Measurements from ENCODE around the gene SCGB1D2. TPM values are rescaled to one million over a fixed set of nuclear protein-coding genes. Genes with fewer than 3 reads are reported as not detected.
"Not testable (repeated sequence)": the region's sequence is repeated elsewhere in the genome, so short reads cannot be mapped to it uniquely, and the experiment has no call there.

Gene SCGB1D2, protein sequence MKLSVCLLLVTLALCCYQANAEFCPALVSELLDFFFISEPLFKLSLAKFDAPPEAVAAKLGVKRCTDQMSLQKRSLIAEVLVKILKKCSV
- polyA plus RNA-seq (2013, experiment 1 of 2): not detected
- polyA plus RNA-seq (2013, experiment 2 of 2): not detected

DNA sequence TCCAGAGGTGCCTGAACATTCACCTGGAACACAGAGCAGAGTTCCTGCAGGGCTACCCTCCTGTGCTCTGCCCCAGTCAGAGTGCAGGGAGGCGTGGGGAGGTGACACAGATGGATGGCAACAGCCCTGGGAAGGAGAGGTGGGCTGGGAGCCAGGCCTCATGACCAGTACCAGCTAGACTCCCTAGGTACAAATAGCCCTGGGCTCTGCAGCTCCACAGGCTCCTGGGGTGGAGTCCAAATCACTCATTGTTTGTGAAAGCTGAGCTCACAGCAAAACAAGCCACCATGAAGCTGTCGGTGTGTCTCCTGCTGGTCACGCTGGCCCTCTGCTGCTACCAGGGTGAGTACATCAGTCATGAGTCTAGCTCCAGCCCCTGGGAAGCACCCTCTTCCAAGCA is at the start of gene SCGB1D2:
TSS of gene SCGB1D2 (plus strand) at position 219 of the 400 bp plus-strand sequence. CDS start at position 288, 69 bp downstream.
- H3K79me2 ChIP-seq (ENCODE audit: control insufficient read depth, insufficient read depth, low read length): no peaks in the 10 kb centered on the region
- no peaks in the 10 kb centered on the region for H3K4me1 ChIP-seq (ENCODE audit: control insufficient read depth, low read depth, low read length)
- H3K4ac ChIP-seq (ENCODE audit: low read depth, low read length): no peak within 1 kb of the TSS
- H3K18ac ChIP-seq (ENCODE audit: low read length): no peak within 1 kb of the TSS
- H3K4me2 ChIP-seq (ENCODE audit: low read length): no peak within 1 kb of the TSS
- H4K5ac ChIP-seq (ENCODE audit: low read length): no peak within 1 kb of the TSS
- WGBS (ENCODE audit: extremely low coverage, insufficient coverage, low lambda C conversion rate): no CpG with 5 or more reads among the region's 3 CpGs
- no peaks in the 10 kb centered on the region for H3K36me3 ChIP-seq (ENCODE audit: control insufficient read depth, insufficient read depth, low read length)
- peak; percentile 78 for DNase-seq
- H2BK15ac ChIP-seq (replicated peaks; ENCODE audit: low read depth): no peak within 1 kb of the TSS
- no peak within 1 kb of the TSS for H4K8ac ChIP-seq (ENCODE audit: low read depth, low read length)
- no peaks in the 10 kb centered on the region for H3K79me1 ChIP-seq (ENCODE audit: low read length)
- no peak within 1 kb of the TSS for H3K4me3 ChIP-seq (ENCODE audit: low read length)
- no peak within 1 kb of the TSS for H3K27ac ChIP-seq (ENCODE audit: low read depth, low read length)
- no peak within 1 kb of the TSS for H2BK5ac ChIP-seq (ENCODE audit: low read length)
- H3K9ac ChIP-seq (ENCODE audit: low read length): no peak within 1 kb of the TSS
- no peak within 1 kb of the TSS for H3K56ac ChIP-seq (ENCODE audit: low read length)
- no peak within 1 kb of the TSS for H3K23ac ChIP-seq (ENCODE audit: low read length)
- H2BK120ac ChIP-seq (ENCODE audit: low read depth, low read length): no peak within 1 kb of the TSS
- H2AK5ac ChIP-seq (ENCODE audit: low read length): no peak within 1 kb of the TSS
- no peaks in the 10 kb centered on the region for H3K27me3 ChIP-seq (ENCODE audit: insufficient read depth, low read length, poor library complexity)

DNA sequence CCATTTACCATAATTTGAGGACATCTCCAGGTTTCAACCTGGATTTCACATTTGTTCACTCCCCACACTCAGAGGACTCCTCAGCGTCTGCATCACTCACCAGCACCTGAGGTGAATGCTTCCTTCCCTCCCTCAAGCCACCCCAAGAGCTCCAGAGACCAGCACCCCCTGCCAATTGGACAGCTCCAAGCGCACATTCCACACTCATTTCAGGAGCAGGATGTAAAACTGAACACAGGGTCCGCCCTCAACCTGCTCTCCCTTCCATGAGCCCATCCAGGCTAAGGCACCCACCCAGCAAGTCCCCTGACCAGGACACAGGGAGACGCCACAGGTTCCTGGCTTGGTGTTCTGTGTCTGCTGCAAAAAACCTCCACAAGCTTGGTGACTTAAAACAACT is 48.1 kb upstream of the SCGB1D2 start:
- Histone ChIP-seq H3K4me3 (ENCODE audit: low read length) (no peak overlapping the region), H2BK120ac (ENCODE audit: low read depth, low read length) (no peak overlapping the region), H3K79me2 (ENCODE audit: control insufficient read depth, insufficient read depth, low read length) (no peaks in the 10 kb centered on the region), H3K56ac (ENCODE audit: low read length) (no peak overlapping the region), H3K4ac (ENCODE audit: low read depth, low read length) (no peak overlapping the region), H3K4me2 (ENCODE audit: low read length) (no peak overlapping the region), H3K36me3 (ENCODE audit: control insufficient read depth, insufficient read depth, low read length) (no peaks in the 10 kb centered on the region), H4K5ac (ENCODE audit: low read length) (no peak overlapping the region), H4K8ac (ENCODE audit: low read depth, low read length) (no peak overlapping the region), H2BK15ac (replicated peaks; ENCODE audit: low read depth) (no peak overlapping the region), H3K27me3 (ENCODE audit: insufficient read depth, low read length, poor library complexity) (no peaks in the 10 kb centered on the region), H3K23ac (ENCODE audit: low read length) (no peak overlapping the region), H2AK5ac (ENCODE audit: low read length) (no peak overlapping the region), H3K18ac (ENCODE audit: low read length) (no peak overlapping the region), H3K9ac (ENCODE audit: low read length) (no peak overlapping the region), H2BK5ac (ENCODE audit: low read length) (no peak overlapping the region), H3K4me1 (ENCODE audit: control insufficient read depth, low read depth, low read length) (no peaks in the 10 kb centered on the region), H3K27ac (ENCODE audit: low read depth, low read length) (no peak overlapping the region), H3K79me1 (ENCODE audit: low read length) (no peaks in the 10 kb centered on the region)
- WGBS (ENCODE audit: extremely low coverage, insufficient coverage, low lambda C conversion rate): no CpG with 5 or more reads among the region's 4 CpGs
- DNase-seq: peak; percentile 44

DNA sequence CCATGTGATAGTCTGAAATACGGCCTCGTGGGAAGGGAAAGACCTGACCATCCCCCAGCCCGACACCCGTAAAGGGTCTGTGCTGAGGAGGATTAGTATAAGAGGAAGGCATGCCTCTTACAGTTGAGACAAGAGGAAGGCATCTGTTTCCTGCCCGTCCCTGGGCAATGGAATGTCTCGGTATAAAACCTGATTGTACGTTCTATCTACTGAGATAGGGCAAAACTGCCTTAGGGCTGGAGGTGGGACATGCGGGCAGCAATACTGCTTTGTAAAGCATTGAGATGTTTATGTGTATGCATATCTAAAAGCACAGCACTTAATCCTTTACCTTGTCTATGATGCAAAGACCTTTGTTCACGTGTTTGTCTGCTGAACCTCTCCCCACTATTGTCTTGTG is 47.0 kb upstream of the SCGB1D2 start:
- H3K9ac ChIP-seq (ENCODE audit: low read length); H3K36me3 ChIP-seq (ENCODE audit: control insufficient read depth, insufficient read depth, low read length); H3K4ac ChIP-seq (ENCODE audit: low read depth, low read length); H3K79me2 ChIP-seq (ENCODE audit: control insufficient read depth, insufficient read depth, low read length); H2BK15ac ChIP-seq (replicated peaks; ENCODE audit: low read depth); H3K18ac ChIP-seq (ENCODE audit: low read length); H3K27ac ChIP-seq (ENCODE audit: low read depth, low read length); H3K4me2 ChIP-seq (ENCODE audit: low read length); H2AK5ac ChIP-seq (ENCODE audit: low read length); H3K27me3 ChIP-seq (ENCODE audit: insufficient read depth, low read length, poor library complexity); DNase-seq; H2BK120ac ChIP-seq (ENCODE audit: low read depth, low read length); H3K4me3 ChIP-seq (ENCODE audit: low read length); H4K8ac ChIP-seq (ENCODE audit: low read depth, low read length); H3K23ac ChIP-seq (ENCODE audit: low read length); H3K79me1 ChIP-seq (ENCODE audit: low read length); H3K4me1 ChIP-seq (ENCODE audit: control insufficient read depth, low read depth, low read length); H3K56ac ChIP-seq (ENCODE audit: low read length); H2BK5ac ChIP-seq (ENCODE audit: low read length); H4K5ac ChIP-seq (ENCODE audit: low read length): not testable (repeated sequence)
- WGBS (ENCODE audit: extremely low coverage, insufficient coverage, low lambda C conversion rate): no CpG with 5 or more reads among the region's 9 CpGs

DNA sequence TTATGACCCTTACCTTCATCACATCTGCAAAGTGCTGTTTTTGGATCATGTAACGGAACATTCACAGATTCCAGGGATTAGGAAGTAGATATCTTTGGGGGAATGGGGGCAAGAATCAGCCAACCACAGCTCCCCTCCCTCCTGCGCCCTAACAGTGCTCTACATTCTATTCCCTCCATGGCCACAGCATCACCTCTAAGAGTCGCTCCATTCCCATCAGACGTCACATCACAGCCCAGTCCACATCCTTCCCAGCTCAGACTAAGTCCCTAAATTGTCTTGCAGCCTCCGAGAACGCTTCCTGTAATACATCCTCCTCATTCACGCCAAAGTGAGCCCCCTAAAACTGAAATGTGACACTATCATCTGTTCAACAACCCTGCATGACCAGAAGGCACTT is 46.1 kb upstream of the SCGB1D2 start:
- Histone ChIP-seq H3K27me3 (ENCODE audit: insufficient read depth, low read length, poor library complexity) (no peaks in the 10 kb centered on the region), H3K79me2 (ENCODE audit: control insufficient read depth, insufficient read depth, low read length) (no peaks in the 10 kb centered on the region), H4K5ac (ENCODE audit: low read length) (no peak overlapping the region), H3K4me1 (ENCODE audit: control insufficient read depth, low read depth, low read length) (no peaks in the 10 kb centered on the region), H3K18ac (ENCODE audit: low read length) (no peak overlapping the region), H3K9ac (ENCODE audit: low read length) (no peak overlapping the region), H2BK120ac (ENCODE audit: low read depth, low read length) (no peak overlapping the region), H3K36me3 (ENCODE audit: control insufficient read depth, insufficient read depth, low read length) (no peaks in the 10 kb centered on the region), H3K4me2 (ENCODE audit: low read length) (no peak overlapping the region), H4K8ac (ENCODE audit: low read depth, low read length) (no peak overlapping the region), H3K4me3 (ENCODE audit: low read length) (no peak overlapping the region), H3K27ac (ENCODE audit: low read depth, low read length) (no peak overlapping the region), H3K56ac (ENCODE audit: low read length) (no peak overlapping the region), H2BK5ac (ENCODE audit: low read length) (no peak overlapping the region), H3K23ac (ENCODE audit: low read length) (no peak overlapping the region), H3K4ac (ENCODE audit: low read depth, low read length) (no peak overlapping the region), H2BK15ac (replicated peaks; ENCODE audit: low read depth) (no peak overlapping the region), H2AK5ac (ENCODE audit: low read length) (no peak overlapping the region), H3K79me1 (ENCODE audit: low read length) (no peaks in the 10 kb centered on the region)
- peak; percentile 41 for DNase-seq
- WGBS (ENCODE audit: extremely low coverage, insufficient coverage, low lambda C conversion rate): no CpG with 5 or more reads among the region's 7 CpGs

DNA sequence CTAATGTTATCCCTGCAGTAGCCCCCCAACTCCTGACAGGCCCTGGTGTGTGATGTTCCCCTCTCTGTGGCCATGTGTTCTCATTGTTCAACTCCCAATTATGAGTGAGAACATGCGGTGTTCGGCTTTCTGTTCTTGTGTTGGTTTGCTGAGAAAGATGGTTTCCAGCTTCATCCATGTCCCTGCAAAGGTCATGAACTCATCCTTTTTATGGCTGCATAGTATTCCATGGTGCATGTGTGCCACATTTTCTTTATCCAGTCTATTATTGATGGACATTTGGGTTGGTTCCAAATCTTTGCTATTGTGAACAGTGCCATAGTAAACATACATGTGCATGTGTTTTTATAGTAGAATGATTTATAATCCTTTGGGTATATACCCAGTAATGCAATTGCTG is 44.6 kb upstream of the SCGB1D2 start:
- H3K27me3 ChIP-seq (ENCODE audit: insufficient read depth, low read length, poor library complexity); H2BK120ac ChIP-seq (ENCODE audit: low read depth, low read length); H2AK5ac ChIP-seq (ENCODE audit: low read length); H3K23ac ChIP-seq (ENCODE audit: low read length); H3K79me1 ChIP-seq (ENCODE audit: low read length); H4K8ac ChIP-seq (ENCODE audit: low read depth, low read length); H3K56ac ChIP-seq (ENCODE audit: low read length); H3K4me2 ChIP-seq (ENCODE audit: low read length); H2BK15ac ChIP-seq (replicated peaks; ENCODE audit: low read depth); DNase-seq; H3K18ac ChIP-seq (ENCODE audit: low read length); H3K4ac ChIP-seq (ENCODE audit: low read depth, low read length); H3K9ac ChIP-seq (ENCODE audit: low read length); H3K36me3 ChIP-seq (ENCODE audit: control insufficient read depth, insufficient read depth, low read length); H3K4me3 ChIP-seq (ENCODE audit: low read length); H3K79me2 ChIP-seq (ENCODE audit: control insufficient read depth, insufficient read depth, low read length); H3K27ac ChIP-seq (ENCODE audit: low read depth, low read length); H4K5ac ChIP-seq (ENCODE audit: low read length); H2BK5ac ChIP-seq (ENCODE audit: low read length); H3K4me1 ChIP-seq (ENCODE audit: control insufficient read depth, low read depth, low read length): not testable (repeated sequence)
- WGBS (ENCODE audit: extremely low coverage, insufficient coverage, low lambda C conversion rate): no CpG with 5 or more reads among the region's 2 CpGs

DNA sequence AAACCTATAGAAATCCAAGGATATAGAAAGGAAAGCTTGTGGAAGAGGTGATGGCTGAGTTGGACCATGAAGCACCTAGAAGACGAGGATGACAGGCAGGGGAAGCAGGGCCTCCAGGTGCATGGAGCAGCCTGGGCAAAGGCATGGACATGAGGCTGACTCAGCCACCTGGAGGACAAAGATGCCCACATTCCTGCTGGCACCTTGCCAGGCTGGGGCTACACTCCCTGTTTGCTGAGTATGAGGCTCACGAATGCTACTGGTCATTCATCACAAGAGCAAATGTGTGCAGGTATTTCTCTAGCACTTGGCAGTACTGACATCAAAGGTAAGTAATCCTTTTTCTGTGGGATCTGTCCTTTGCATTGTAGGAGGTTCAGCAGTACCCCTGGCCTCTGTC is 40.7 kb upstream of the SCGB1D2 start:
- Histone ChIP-seq H3K79me1 (ENCODE audit: low read length) (no peaks in the 10 kb centered on the region), H2BK5ac (ENCODE audit: low read length) (no peak overlapping the region), H3K23ac (ENCODE audit: low read length) (no peak overlapping the region), H3K27me3 (ENCODE audit: insufficient read depth, low read length, poor library complexity) (no peaks in the 10 kb centered on the region), H4K8ac (ENCODE audit: low read depth, low read length) (no peak overlapping the region), H3K79me2 (ENCODE audit: control insufficient read depth, insufficient read depth, low read length) (no peaks in the 10 kb centered on the region), H3K56ac (ENCODE audit: low read length) (no peak overlapping the region), H3K4me1 (ENCODE audit: control insufficient read depth, low read depth, low read length) (no peaks in the 10 kb centered on the region), H3K4ac (ENCODE audit: low read depth, low read length) (no peak overlapping the region), H3K4me2 (ENCODE audit: low read length) (no peak overlapping the region), H3K9ac (ENCODE audit: low read length) (no peak overlapping the region), H2BK15ac (replicated peaks; ENCODE audit: low read depth) (no peak overlapping the region), H3K18ac (ENCODE audit: low read length) (no peak overlapping the region), H3K4me3 (ENCODE audit: low read length) (no peak overlapping the region), H4K5ac (ENCODE audit: low read length) (no peak overlapping the region), H2BK120ac (ENCODE audit: low read depth, low read length) (no peak overlapping the region), H2AK5ac (ENCODE audit: low read length) (no peak overlapping the region), H3K27ac (ENCODE audit: low read depth, low read length) (no peak overlapping the region), H3K36me3 (ENCODE audit: control insufficient read depth, insufficient read depth, low read length) (no peaks in the 10 kb centered on the region)
- DNase-seq: no peak
- WGBS (ENCODE audit: extremely low coverage, insufficient coverage, low lambda C conversion rate): no CpG with 5 or more reads among the region's 2 CpGs
